Mucosa of descending colon (tissue), 3 donors: Measurements from ENCODE around the gene TXLNB. TPM values are rescaled to one million over a fixed set of nuclear protein-coding genes. Genes with fewer than 3 reads are reported as not detected.

ENCODE experiments used
- ATAC-seq: fragments of 200-7000 bp; cut with Tn5 transposase; one replicate; pipeline ENCODE4 v1.9.1; 2020; ENCODE audit warnings: mild to moderate bottlenecking, moderate library complexity
- DNase-seq, 3 donors: peaks; one replicate each; pipeline ENCODE4 v3.0.0-alpha.2; 2020
- H3K36me3 ChIP-seq: fragments of 200-600 bp; one replicate; pipeline ENCODE4 v1.8.0; 2021; ENCODE audit warnings: low read depth, mild to moderate bottlenecking
- H3K4me1 ChIP-seq: fragments of 200-600 bp; one replicate; pipeline ENCODE4 v1.8.0; 2021; ENCODE audit warnings: low read depth, mild to moderate bottlenecking
- H3K4me3 ChIP-seq: fragments of 200-600 bp; one replicate; pipeline ENCODE4 v1.8.0; 2021; ENCODE audit warnings: mild to moderate bottlenecking
- H3K9me3 ChIP-seq: fragments of 200-600 bp; one replicate; pipeline ENCODE4 v1.8.0; 2021; ENCODE audit warnings: mild to moderate bottlenecking
- intact Hi-C, 2 donors: fragments of 100-400 bp; cut with DNase I in 1 of 2; cut with micrococcal nuclease in 1 of 2; formaldehyde crosslinking; loops; one replicate each; pipeline versions ENCODE4 v1.11.0 to v1.11.1; 2022; cut with DNase I, micrococcal nuclease
- total RNA-seq, 3 donors: library from RNA; stranded (reverse); fragmentation: NEBNext Ultra II Directional in 2 of 3; extraction: Animal tissue kit (Norgen Biotek cat#: 25700) in 2 of 3; gene quantifications; one replicate each; pipeline versions ENCODE4 v1.2.1 to v1.2.4, GENCODE V29; 2021 to 2023
- TF ChIP-seq, protein P1 (sequence below): fragments of 200-600 bp; IDR thresholded peaks from one replicate; pipeline ENCODE4 v1.8.0; 2022; ENCODE audit warnings: antibody characterized with exemption, mild to moderate bottlenecking
- donor health status: DM: no; HTN: no; CAD: no; lungs with moderate emphysema.
- donor health status: DM: no; HTN: no; CAD: no.
- donor health status: DM: no; HTN: yes; CAD: no.

The TXLNB gene
- total RNA-seq, 3 donors from 2014 or later, result 0.29 to 0.89 (median 0.36) TPM

DNA sequence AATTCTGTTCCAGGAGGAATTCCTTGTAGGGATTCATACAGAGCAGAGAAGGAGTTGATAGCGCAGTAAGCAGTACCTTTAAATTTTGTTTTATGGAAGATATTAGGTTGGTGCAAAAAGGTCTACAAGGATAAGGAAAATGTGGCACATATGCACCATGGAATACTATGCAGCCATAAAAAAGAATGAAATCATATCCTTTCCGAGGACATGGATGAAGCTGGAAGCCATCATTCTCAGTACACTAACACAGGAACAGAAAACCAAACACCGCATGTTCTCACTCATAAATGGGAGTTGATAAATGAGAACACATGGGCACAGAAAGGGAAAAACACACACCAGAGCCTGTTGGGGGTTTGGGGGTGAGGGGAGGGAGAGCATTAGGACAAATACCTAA, 37.4 kb upstream of the TXLNB start:
- DNase-seq, result no peak
- TF ChIP-seq, protein P1, sequence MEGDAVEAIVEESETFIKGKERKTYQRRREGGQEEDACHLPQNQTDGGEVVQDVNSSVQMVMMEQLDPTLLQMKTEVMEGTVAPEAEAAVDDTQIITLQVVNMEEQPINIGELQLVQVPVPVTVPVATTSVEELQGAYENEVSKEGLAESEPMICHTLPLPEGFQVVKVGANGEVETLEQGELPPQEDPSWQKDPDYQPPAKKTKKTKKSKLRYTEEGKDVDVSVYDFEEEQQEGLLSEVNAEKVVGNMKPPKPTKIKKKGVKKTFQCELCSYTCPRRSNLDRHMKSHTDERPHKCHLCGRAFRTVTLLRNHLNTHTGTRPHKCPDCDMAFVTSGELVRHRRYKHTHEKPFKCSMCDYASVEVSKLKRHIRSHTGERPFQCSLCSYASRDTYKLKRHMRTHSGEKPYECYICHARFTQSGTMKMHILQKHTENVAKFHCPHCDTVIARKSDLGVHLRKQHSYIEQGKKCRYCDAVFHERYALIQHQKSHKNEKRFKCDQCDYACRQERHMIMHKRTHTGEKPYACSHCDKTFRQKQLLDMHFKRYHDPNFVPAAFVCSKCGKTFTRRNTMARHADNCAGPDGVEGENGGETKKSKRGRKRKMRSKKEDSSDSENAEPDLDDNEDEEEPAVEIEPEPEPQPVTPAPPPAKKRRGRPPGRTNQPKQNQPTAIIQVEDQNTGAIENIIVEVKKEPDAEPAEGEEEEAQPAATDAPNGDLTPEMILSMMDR, result no peak
- Histone ChIP-seq H3K36me3 (no peaks in the 10 kb centered on the region), H3K9me3 (no peaks in the 10 kb centered on the region), H3K4me1 (no peaks in the 10 kb centered on the region), H3K4me3 (no peak overlapping the region)
- intact Hi-C loops, result no loop called here
- no peak for ATAC-seq

DNA sequence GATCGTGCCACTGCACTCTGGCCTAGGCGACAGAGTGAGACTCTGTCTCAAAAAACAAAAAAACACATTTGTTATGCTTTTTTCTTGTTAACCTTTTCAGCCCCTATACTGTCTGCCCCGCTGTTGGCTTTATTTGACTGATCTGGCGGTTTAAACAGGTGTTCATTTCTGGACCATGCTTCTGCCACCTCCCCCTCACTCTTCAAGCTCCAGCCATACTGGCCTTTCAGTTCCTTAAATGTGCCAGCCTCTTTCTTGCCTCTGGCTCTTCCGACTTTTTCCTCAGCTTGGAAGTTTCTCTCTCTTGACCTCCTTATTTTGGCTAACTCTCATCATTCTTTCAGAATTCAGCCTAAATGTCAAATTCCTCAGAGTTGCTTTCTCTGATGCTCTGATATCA, 35.2 kb upstream of the TXLNB start:
- no peaks in the 10 kb centered on the region for H3K36me3 ChIP-seq
- TF ChIP-seq, protein P1, result no peak
- no peak for DNase-seq
- no peaks in the 10 kb centered on the region for H3K4me1 ChIP-seq
- H3K9me3 ChIP-seq, result no peaks in the 10 kb centered on the region
- H3K4me3 ChIP-seq, result no peak overlapping the region
- intact Hi-C loops, result no loop called here
- ATAC-seq, result no peak

DNA sequence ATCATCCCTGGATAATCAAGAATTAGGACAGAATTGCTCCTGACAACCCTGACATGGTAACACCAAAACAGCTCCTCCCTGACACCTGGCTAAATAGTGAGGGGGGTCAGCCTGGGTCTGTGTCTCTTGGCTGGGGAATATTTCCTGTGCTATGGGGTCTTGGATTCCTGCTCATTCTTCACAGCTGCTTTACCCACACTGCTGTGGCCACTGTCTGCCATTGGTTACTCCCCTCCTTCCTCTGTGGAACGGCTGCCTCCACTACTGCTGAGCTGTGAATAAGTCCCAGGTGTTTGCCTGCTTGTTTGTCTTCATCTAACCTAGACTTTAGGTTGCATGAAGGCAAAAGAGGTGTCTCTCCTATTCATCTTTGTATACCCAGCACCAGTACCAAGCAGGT, 33.9 kb upstream of the TXLNB start:
- Histone ChIP-seq H3K9me3 (no peaks in the 10 kb centered on the region), H3K4me1 (no peaks in the 10 kb centered on the region), H3K4me3 (no peak overlapping the region), H3K36me3 (no peaks in the 10 kb centered on the region)
- TF ChIP-seq, protein P1, result no peak
- ATAC-seq (no peak), DNase-seq (no peak)
- intact Hi-C loops, result no loop called here

DNA sequence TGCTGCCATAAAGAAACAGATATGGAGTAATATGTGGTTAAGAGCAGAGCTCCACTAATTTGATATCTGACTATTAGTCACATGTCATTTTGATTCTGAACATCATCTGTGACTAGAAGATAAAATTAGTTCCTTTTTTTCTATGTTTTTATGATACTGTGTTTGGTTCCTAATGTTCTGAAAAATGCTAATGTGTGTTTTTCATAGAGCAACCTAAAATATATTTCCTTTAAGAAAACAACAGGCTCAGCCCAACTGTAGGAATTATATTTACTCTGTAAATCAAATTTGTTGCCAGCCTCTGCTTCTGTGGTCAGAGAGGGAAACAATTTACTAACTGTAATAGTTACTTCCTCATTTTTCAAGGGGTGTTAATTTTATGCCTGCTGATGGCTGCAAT, 33.3 kb upstream of the TXLNB start:
- DNase-seq, result no peak
- Histone ChIP-seq H3K9me3 (no peaks in the 10 kb centered on the region), H3K4me1 (no peaks in the 10 kb centered on the region), H3K36me3 (no peaks in the 10 kb centered on the region), H3K4me3 (no peak overlapping the region)
- TF ChIP-seq, protein P1, result no peak
- intact Hi-C loops, result no loop called here
- no peak for ATAC-seq

DNA sequence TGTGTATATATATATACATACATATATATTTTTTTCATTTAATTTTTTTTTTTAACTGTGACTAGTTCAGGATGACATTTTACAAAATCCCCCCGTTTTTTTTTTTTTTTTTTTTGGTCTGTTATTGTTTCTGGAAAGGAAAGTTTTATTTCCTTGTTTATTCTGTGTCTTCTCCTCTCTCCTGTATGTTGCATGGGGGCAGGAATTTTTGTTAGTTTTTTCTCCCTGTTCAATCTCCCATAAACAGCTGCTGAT, 32.4 kb upstream of the TXLNB start:
- intact Hi-C loops, result no loop called here
- DNase-seq, result no peak
- no peak overlapping the region for H3K4me3 ChIP-seq

More for the DNA sequence above, 32.4 kb upstream of the TXLNB start:
- no peaks in the 10 kb centered on the region for H3K36me3 ChIP-seq
- TF ChIP-seq, protein P1, result no peak
- H3K4me1 ChIP-seq, result no peaks in the 10 kb centered on the region
- ATAC-seq, result no peak
- H3K9me3 ChIP-seq, result no peaks in the 10 kb centered on the region
